ENCODE data around the gene MTO1. TPM values are rescaled to one million over a fixed set of nuclear protein-coding genes. Genes with fewer than 3 reads are reported as not detected.
"Not testable (repeated sequence)": the region's sequence is repeated elsewhere in the genome, so short reads cannot be mapped to it uniquely, and the experiment has no call there.

The MTO1 gene
- total RNA-seq, 2 experiments from 2014 or later, result 65.4 to 70.4 TPM

GRCh38 chr6:73551115-73551514 is 89.6 kb downstream of the MTO1 start:
- not testable (repeated sequence) for H3K4me1 Mint-ChIP-seq; H3K36me3 Mint-ChIP-seq; DNase-seq; H3K4me3 Mint-ChIP-seq; ATAC-seq (ENCODE audit: low read depth); H3K9me3 Mint-ChIP-seq; H3K27me3 Mint-ChIP-seq; H3K27ac Mint-ChIP-seq
- POLR2A ChIA-PET, result interaction anchor here (0.7 kb wide), 1 partner anchor 74 kb away, joined by 3 read pairs; no protein-coding TSS in a partner anchor

DNA sequence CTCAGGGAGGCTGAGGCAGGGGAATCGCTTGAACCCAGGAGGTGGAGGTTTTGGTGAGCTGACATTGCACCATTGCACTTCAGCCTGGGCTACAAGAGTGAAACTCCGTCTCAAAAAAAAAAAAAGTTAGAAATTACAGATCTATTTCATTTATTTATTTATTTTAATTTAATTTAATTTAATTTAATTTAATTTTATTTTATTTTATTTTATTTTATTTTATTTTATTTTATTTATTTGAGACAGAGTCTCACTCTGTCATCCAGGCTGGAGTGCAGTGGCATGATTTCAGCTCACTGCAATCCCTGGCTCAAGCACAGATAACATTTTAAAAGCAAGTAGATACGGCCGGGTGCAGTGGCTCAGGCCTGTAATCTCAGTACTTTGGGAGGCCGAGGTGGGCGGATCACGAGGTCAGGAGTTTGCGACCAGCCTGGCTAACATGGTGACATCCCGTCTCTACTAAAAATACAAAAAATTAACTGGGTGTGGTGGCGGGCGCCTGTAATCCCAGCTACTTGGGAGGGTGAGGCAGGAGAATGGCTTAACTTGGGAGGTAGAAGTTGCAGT is 93.9 kb downstream of the MTO1 start:
- not testable (repeated sequence) for DNase-seq; H3K36me3 Mint-ChIP-seq; H3K4me1 Mint-ChIP-seq; H3K4me3 Mint-ChIP-seq; H3K9me3 Mint-ChIP-seq; H3K27ac Mint-ChIP-seq; H3K27me3 Mint-ChIP-seq; ATAC-seq (ENCODE audit: low read depth)
- POLR2A ChIA-PET, result interaction anchor here (0.6 kb wide), 1 partner anchor 35 kb away, joined by 3 read pairs; no protein-coding TSS in a partner anchor

DNA sequence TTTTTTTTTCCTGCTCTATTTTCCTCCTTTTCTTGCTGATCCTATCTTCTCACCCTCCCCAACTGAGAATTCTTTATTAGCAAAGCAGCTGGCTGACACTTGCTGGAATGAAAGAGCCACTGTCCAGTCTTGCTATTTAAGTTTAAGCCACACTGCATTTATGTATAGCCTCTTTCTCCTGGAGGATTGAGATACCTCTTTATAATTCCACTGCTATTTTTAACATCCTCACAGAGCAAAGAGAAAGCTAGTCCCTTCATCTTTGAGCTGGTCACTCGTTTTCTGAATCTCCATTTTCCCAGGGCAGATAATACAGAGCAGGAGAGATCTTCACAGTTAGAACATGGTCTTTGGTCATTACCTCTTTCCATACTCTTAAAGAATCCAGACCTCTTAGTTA is 95.3 kb downstream of the MTO1 start:
- no peak overlapping the region for H3K27ac Mint-ChIP-seq

More for the DNA sequence above, 95.3 kb downstream of the MTO1 start:
- Mint-ChIP-seq H3K36me3 (no peaks in the 10 kb centered on the region), H3K27me3 (peaks cover 2% of the 10 kb centered on the region), H3K4me1 (peaks cover 6% of the 10 kb centered on the region), H3K4me3 (no peak overlapping the region), H3K9me3 (no peaks in the 10 kb centered on the region)
- POLR2A ChIA-PET, result no interaction called here
- DNase-seq, result no peak
- no peak for ATAC-seq (ENCODE audit: low read depth)

Other genes with a start within 250 kb of the MTO1 start
- gene KHDC1L, start 236.2 kb upstream of the MTO1 start, total RNA-seq, result not detected
- gene KHDC1, start 198.5 kb upstream of the MTO1 start, total RNA-seq, result 1 to 10 TPM; 3.2 to 5.0 TPM
- not detected for gene DPPA5, start 107.5 kb upstream of the MTO1 start, total RNA-seq
- not detected for gene KHDC3L, start 99.1 kb upstream of the MTO1 start, total RNA-seq
- 1 to 10 TPM; 1.1 to 1.4 TPM for gene OOEP, start 91.8 kb upstream of the MTO1 start, total RNA-seq
- gene DDX43, start 66.9 kb upstream of the MTO1 start, total RNA-seq, result 1 to 10 TPM; 1.3 to 3.5 TPM
- 10 to 100 TPM; 25.9 to 26.6 TPM for gene CGAS, start 9.4 kb upstream of the MTO1 start, total RNA-seq
- 1,000 to 10,000 TPM; 8,804 to 9,235 TPM for gene EEF1A1, start 59.3 kb downstream of the MTO1 start, total RNA-seq
- 1 to 10 TPM; 9.2 to 9.3 TPM for gene SLC17A5, start 192.3 kb downstream of the MTO1 start, total RNA-seq
- gene CD109, start 234.5 kb downstream of the MTO1 start, total RNA-seq, result 1 to 10 TPM; 1.6 to 1.8 TPM

Data from activated naive CD8-positive, alpha-beta T cell treated with anti-CD3 and anti-CD28 coated beads, Interleukin-2, amount 10 ng/mL, durations not matched to agents 7 days and 5 days (primary cell).